ENCODE measurements around the gene PGAM5. TPM values are rescaled to one million over a fixed set of nuclear protein-coding genes. Genes with fewer than 3 reads are reported as not detected.
"Not testable (repeated sequence)": the region's sequence is repeated elsewhere in the genome, so short reads cannot be mapped to it uniquely, and the experiment has no call there.

The PGAM5 gene
- polyA plus RNA-seq, 1 donor = 20.3 TPM

DNA sequence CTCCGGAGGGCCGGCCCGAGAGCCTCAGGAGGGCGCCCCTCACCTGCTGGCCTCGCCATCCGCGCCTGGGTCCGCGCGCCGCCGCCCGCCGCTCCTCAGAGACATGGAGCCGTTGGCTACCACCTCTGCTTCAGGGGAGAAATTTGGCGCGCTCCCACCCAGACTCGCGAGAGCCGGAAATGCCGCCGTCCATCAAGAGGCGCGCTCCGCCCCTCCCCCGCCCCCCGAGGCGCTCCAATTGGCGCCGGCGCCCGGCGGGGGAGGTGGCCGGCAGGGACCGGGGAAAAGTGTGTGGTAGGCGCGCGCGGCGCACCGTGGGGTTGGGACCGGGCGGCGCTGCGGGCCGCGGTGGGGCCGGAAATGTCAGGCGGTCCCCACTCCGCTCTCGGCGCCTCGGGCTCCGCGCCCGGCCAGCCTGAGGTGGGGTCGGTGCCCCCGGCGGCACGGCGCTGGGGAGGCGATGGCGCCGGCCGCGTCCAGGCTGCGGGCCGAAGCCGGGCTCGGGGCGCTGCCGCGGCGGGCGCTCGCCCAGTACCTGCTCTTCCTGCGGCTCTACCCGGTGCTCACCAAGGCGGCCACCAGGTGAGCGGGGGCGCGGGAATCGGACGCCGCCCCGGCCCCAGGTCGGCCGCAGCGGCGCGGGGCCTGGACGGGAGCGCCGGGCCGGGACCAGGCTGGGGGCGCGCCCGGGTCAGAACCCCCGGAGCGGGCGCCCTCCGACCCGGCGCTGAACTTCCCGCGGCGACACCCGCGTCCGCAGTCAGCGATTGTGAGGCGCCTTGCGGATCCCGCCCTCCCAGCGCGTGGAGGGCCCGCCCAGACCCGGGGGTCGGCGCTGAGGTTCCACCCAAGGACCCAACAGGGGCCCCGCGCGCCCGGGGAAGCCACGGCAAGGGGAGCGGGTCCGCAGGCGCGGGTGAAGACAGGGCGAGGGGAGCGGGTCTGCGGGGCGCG lies 23.2 kb upstream of the PGAM5 start, which contains the start of the genes POLE and PXMP2:
Gene POLE, minus strand, starts transcription at position 132 of the 954 bp plus-strand sequence. Its CDS starts 27 bp downstream, at position 105.
Gene PXMP2, plus strand, starts transcription at position 377 of the 954 bp plus-strand sequence. Its CDS starts 84 bp downstream, at position 461.
- peak; percentile 97 for DNase-seq

DNA sequence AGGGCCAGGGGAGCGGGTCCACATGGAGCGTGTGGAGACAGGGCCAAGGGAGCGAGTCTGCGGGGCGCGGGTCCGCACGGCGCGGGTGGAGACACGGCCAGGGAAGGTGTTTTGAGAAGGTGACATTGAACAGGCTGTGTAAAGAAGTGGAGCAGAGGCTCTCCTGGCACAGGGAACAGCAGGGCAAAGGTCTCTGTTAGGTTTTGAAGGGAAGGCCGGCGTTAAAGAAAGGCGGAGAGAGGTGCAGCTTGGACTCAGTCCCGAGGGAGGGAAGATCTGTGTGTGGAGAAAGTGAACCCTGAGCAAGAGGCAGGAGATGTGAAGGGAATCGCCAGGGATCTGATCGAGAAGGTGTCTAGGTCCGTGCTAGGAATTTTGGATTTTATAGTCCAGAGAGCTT lies 21.4 kb upstream of the PGAM5 start:
- DNase-seq = no peak

DNA sequence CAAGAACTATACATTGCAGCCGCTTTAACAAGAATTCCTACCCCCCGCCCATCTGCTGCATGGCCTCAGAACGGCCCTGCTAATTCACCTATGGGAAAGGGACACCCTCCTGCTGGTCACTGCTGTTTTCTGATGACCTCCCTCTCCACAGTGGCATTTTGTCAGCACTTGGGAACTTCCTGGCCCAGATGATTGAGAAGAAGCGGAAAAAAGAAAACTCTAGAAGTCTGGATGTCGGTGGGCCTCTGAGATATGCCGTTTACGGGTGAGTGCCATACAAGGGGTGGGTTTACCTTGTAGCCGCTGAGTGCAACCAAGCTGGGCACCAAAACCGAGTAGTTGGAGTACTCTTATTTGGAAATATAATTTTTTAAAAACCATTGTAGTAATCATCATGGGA lies 20.5 kb upstream of the PGAM5 start:
- DNase-seq = no peak

DNA sequence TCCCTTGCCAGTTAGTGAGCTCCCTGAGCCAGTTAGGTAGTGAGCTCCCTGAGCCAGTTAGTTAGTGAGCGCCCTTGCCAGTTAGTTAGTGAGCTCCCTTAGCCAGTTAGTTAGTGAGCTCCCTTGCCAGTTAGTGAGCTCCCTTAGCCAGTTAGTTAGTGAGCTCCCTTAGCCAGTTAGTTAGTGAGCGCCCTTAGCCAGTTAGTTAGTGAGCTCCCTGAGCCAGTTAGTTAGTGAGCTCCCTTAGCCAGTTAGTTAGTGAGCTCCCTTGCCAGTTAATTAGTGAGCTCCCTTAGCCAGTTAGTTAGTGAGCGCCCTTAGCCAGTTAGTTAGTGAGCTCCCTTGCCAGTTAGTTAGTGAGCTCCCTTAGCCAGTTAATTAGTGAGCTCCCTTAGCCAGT lies 18.6 kb upstream of the PGAM5 start:
- not testable (repeated sequence) for DNase-seq

DNA sequence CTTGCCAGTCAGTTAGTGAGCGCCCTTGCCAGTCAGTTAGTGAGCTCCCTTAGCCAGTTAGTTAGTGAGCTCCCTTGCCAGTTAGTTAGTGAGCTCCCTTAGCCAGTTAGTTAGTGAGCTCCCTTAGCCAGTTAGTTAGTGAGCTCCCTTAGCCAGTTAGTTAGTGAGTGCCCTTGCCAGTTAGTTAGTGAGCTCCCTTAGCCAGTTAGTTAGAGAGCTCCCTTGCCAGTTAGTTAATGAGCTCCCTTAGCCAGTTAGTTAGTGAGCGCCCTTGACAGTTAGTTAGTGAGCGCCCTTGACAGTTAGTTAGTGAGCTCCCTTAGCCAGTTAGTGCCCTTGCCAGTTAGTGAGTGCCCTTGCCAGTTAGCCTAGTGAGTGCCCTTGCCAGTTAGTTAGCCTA lies 15.8 kb upstream of the PGAM5 start:
- DNase-seq = not testable (repeated sequence)

DNA sequence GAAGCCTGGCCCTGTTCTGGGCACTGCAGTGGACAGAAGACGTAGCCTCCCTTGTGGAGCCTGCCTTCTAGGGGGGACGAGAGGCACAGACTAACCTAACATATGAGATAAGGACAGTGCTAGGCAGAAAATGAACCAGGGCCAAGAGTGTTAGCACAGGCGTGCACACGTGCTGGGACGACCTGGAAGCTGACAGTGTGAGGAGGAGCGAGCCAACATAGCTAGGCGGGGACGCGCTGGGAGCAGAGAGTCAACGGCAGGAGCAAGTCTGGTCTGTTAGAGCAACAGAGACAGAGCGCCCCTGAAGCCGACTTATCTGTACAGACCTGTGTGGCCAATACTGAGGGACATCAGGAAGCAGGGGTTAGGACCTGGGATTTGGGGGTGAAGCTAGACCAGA lies 15.2 kb upstream of the PGAM5 start:
- DNase-seq = no peak

DNA sequence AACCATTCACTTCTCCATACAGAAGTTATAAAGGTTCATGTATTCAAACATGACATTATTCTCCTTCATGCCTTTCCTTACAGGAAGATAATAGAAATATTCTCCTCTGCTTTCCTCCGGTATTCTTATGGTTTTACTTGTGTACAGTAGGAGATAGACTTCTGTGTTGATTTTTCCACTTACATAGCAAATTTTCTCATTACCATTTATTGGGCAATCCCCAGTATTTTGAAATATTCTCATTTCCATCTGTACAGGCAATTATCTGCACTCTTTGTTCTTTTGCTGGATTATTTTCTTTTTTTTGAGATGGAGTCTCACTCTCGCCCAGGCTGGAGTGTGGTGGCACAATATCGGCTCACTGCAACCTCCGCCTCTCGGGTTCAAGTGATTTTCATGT lies 12.3 kb upstream of the PGAM5 start:
- DNase-seq = no peak

DNA sequence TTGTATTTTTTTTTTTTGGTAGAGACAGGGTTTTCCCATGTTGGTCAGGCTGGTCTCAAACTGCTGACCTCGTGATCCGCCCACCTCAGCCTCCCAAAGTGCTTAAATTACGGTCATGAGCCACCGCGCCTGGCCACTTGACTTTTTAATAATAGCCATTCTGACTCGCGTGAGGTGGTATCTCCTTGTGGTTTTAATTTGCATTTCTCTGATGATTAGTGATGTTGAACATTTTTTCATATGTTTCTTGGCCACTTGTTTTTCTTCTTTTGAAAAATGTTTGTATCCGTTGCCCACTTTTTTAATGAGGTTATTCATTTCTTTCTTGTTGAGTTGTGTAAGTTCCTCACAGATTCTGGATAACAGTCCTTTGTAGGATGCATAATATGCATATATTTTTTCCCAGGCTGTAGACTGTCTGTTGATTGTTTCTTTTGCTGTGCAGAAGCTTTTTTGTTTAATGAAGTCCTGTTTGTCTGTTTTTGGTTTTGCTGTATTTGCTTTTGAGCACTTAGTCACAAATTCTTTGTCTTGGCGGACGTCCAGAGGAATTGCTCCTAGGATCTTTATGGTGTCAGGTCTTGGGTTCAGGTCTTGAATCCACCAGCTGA lies 10.3 kb upstream of the PGAM5 start:
- DNase-seq = no peak

DNA sequence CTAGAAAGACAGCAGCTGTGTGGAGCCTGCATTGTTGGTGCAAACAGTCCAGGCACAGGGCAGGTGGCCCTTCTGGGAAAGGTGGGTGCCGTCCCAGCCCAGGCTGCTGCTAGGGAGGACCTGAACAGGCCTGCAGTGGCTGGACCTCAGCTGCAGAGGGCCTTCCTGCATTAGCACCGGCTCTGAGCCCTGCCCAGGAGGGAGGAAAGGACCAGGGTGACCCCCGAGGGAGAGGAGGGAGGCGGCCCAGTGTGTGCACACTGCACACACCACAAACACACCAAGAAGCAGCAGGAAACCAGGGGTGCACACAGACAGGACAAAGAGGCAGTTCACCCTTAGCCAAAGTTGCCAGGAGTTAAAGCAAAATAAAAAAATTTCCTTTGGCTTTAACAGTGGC lies 8.0 kb upstream of the PGAM5 start:
- DNase-seq = no peak

DNA sequence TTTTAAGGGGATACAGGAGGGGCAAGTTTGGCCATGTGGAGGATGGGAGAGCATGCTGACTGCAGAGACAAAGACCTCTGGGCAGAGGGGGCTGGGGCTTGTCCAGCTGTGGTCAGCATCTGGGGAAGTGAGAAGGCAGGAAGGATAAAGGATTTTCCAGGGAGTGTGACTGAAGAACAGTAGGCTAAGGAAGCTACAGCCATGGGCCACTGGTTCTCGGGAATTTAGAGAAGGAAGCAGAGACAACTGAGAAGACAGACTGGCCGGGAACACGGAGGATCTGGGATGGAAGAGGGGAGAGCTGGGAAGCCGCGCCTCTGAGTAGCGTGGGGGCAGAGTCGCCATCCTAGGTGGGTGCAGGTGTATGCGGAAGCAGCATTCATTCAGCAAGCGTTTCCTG lies 7.0 kb upstream of the PGAM5 start:
- no peak for DNase-seq

DNA sequence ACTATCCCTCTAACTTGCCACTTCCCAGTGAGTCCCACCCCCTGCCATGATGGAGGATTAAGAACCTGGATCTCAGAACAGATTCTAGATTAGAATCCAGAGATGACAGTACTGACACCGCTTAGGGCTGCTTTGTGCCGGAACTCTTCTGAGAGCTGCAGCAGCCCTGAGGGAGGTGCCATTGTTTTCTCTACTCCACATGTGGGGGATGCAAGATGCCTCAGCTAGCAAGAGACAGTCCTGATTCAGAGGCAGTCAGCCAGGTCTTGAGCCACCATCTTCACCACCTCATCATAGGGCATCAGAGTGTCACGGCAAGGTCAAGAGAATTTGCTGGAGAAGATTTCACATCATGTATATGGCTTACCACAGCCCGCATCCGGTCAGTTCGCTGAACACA lies 3.4 kb upstream of the PGAM5 start:
- no peak for DNase-seq

DNA sequence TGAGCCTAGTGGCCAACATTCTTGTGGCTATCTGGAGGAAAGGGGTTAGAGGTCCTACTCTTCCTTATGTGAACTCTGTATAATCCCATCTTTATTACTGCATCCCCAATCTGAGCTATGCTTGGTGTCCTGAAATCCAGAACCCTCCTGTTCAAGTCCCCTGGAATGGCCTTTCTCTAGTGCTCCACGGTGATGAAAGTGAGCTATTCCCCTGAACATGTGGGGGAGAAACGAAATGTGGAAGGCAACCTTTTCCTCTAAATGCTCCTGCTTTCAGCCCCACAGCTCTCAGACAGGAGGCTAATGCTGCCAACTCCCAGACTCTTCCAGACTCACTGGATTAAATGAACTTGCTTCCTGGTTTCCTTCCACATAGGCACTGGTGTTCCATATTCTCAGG lies 2.5 kb upstream of the PGAM5 start:
- DNase-seq = no peak

DNA sequence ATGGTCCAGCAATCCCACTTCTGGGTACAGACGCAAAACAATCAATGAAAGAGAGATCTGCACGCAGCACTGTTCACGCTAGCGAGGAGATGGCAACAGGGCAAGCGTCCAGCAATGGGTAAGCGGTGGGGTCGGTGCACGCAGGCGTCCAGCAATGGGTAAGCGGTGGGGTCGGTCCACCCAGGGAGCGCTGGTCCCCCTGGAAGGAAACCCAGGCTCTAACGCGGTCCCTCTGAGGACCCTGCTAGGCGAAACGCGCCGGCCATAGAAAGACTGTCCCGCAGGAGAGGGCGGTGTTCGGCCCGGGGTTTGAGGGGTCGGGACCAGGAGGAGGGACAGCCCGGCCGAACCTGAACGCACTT lies 618 bp upstream of the PGAM5 start:
- DNase-seq = no peak

DNA sequence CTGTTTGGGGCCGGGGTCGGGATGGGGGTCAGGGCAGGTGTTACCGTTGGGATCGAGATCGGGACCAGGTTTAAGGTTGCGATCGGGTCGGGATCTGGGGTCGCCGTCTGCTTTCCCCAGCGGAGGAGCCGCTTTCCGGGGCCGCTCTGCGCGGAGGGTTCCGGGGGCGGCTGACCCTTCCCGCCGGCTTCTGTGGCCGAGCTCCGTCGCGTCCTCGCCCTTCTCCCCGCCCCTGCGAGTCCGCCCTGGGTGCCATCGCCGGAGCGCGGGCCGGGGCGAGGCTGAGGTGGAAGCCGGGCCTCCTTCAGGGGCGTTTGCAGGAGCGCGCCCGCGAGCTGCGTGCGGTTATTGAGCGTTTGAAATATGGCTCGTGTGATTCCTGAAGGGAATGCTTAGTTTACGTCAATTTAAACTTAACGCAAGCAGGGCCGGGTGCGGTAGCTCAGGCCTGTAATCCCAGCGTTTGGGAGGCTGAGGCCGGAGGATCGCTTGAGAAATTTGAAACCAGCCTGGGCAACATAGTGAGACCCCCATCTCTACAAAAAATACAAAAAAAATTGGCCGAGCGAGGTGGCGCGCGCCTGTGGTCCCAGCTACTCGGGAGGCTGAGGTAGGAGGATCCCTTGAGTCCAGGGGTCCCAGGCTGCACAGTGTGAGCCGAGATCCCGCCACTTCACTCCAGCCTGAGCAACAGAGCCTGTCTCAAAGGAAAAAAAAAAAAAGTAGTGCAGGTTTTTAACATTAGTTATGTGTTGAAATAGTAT lies 620 bp downstream of the PGAM5 start:
- no peak for DNase-seq

DNA sequence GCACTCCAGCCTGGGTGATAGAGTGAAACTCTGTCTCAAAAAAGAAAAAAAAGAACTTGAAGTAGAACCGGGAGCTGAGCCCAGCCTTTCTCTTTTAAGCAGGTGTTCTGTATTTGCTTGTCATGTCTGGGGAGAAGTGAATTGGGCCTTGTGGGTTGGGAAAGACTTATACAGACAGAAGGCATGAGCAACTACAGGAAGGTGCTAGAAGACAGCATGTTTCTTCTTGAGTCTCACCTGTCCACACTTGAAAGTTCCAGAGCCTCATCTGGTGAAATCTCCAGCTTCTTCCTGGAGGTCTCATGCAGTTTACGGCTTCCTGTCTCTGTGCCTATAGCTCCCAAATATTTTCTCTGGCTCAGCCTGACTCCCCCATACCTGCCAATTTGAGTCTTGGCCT lies 2.5 kb downstream of the PGAM5 start:
- no peak for DNase-seq

DNA sequence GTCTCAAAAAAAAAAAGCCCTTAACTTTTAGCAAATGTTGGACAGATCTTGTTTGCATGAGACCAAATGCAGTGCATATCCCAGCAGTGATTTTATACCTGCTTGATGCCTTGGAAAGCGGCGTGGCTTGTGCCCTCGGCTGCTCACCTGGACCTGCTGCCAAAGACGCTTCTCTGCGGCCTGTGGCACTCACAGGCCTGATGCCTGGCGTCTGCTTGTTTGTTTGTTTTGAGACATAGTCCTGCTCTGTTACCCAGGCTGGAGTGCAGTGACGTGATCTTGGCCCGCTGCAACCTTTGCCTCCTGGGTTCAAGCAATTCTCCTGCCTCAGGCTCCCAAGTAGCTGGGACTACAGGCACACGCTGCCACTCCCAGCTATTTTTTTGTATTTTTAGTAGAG lies 5.2 kb downstream of the PGAM5 start:
- DNase-seq = no peak

DNA sequence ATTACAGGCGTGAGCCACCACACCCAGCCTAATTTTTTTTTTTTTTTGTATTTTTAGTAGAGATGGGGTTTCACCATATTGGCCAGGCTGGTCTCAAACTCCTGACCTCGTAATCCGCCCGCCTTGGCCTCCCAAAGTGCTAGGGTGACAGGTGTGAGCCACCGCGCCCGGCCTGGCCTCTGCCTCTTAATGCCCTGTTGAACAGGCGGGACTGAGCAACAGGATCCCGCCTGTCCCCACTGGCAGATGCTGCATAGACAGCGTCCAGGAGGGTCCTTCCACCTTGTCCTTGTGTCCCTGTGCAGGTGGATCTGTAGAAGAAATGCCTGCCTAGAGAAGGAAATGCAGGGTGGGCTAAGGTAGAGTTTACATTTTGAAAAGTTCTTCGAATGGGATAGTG lies 5.7 kb downstream of the PGAM5 start:
- no peak for DNase-seq

DNA sequence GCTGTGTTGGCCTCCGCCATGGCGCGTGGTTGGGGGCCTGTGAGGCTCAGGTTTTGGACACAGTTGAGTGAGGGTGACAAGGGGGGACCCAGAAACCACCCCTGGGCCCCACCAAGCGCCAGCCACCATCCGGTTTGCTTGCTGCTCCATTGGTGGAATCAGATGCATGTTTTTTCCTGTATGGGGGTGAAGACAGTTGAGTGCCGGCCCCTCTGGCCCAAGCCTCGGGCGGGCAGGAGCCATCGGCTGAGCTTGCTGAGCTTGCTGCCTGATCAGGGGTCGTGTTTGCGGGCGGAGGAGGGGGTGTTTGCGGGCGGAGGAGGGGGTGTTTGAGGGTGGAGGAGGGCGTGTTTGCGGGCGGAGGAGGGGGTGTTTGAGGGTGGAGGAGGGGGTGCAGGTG lies 6.4 kb downstream of the PGAM5 start:
- no peak for DNase-seq

DNA sequence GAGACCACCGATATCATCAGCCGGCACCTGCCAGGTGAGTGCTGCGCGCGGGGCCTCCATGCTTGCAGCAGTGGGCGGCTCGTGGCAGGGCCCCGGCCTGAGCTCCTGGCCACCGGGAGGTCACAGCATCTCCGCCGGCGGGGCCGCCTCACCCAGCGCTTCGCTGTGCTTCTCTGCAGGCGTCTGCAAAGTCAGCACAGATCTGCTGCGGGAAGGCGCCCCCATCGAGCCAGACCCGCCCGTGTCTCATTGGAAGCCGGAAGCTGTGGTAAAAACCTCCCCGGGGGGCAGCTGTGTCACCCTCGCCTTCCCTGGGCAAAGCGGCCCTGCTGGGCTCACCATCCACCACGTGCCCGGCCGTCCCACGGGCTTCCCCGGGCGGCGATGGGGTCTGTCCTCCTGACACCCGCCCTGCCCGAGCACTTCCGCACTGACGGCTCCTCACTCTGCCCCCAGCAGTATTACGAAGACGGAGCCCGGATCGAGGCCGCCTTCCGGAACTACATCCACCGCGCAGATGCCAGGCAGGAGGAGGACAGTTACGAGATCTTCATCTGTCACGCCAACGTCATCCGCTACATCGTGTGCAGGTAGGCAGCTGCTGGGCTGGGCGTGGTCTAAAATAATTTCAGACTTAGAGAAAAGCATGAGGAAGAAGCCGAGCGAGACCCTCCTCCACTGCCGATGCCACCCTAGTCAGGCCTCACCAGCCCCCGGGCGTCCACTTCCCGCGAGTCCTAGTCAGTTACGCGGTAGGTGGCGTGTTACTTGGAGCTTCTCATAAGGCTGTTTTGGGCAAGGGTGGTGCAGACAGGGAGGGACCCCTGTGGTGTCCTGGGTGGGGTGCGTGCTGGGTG lies 7.1 kb downstream of the PGAM5 start:
- DNase-seq = no peak

DNA sequence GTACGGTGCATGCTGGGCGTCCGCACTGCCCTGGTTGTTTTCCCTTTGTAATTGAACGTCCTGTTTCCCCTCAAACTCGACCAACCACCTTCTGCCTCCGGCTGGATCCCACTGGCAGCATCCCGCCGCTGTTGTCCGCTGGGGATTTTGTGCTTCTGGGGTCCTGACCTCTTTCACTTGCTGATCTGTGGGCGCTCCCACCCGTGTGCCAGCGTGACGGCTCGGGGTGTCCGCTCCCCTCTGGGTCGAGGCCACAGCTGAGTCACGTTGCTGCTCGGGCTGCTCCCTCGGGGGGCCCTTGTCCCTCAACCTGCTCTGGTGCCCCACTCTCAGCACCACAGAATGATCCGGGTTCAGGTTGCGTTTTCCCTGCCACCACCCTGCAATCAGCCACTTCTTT lies 8.0 kb downstream of the PGAM5 start:
- DNase-seq = no peak

DNA sequence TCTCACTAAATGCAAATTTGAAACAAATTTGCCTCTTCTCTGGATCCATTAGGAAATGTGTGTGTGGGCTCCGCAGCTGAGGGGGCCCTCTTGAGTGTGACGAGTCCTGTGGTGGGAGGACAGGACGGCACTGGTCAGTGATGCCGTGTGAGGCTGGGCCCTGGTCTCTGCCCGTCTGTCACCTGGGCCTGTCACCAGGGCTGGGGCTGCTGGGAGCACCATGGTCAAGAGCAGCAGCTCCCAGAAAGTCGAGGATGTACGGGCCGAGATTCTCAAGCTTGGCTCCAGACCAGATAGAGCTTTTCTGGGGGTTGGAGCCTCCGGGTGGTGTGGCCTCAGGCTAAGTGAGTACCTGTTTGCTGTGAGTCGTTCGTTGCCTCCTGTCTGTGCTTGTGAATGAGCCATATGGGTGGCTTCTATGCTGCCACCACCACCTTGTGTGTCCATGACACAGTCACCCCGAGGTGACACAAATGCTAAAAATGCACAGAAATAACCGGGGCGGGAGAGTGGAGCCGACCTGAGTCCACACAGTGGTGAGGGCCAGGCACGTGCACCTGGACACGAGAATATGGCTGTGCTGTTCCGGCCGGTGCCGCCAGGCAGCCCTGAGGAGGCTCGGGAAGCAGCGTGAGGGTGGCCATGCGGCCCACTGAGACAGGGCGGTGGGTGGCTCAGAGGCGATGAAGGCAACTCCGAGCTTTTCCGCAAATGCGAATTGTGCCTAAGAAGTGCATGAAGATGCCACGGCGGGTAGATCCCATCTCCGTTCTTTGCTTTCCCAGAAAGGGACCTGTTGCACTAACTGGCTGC lies 8.7 kb downstream of the PGAM5 start:
- no peak for DNase-seq

Measured in left kidney (tissue), 2 donors.